GM10847 (cell line): ENCODE results near the gene IFT74.

Experiments used
- POLR2A ChIP-seq: IDR thresholded peaks from 2 replicates; pipeline ENCODE4 v1.6.1; 2011; ENCODE audit not compliant: insufficient read length; ENCODE audit errors: extremely low read depth

Gene IFT74

DNA sequence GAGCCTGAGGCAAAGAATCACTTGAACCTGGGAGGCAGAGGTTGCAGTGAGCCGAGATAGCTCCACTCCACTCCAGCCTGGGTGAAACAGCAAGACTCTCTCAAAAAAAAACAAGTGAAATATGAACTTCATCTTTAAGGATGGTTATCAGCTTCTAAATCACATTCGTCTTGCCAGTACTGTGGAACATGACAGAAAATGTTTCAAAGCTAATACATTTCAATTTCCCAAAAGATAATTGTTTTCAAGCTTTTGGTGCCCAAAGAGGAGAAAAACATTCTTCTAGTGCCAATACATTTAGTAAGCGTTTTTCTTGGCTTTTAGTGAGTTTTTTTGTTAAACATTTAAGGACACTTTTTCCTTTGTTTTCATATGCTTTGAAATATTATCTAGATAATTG lies 4.4 kb upstream of the IFT74 start:
- TF ChIP-seq POLR2A: no peak

DNA sequence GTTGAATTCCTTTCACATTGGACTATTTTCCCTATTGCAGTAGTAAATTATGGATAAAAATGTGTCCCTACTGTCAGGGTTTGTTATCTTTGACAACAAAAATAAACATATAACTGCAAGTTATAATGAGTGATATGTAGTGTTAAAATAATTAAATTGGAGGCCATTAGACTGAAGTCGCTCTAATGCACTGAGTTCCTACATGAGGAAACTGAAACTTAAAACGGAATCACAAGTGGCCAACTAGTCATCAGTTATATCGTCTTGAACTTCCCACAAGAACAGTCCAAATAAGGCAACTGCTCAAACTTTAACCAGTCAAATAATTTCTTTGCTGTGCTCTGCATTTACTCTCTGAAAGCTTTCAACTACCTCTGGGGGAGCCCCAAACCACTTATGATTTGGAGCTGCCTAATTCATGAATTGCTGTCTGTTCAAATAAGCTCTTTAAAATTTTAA lies 2.1 kb upstream of the IFT74 start:
- TF ChIP-seq POLR2A: no peak

DNA sequence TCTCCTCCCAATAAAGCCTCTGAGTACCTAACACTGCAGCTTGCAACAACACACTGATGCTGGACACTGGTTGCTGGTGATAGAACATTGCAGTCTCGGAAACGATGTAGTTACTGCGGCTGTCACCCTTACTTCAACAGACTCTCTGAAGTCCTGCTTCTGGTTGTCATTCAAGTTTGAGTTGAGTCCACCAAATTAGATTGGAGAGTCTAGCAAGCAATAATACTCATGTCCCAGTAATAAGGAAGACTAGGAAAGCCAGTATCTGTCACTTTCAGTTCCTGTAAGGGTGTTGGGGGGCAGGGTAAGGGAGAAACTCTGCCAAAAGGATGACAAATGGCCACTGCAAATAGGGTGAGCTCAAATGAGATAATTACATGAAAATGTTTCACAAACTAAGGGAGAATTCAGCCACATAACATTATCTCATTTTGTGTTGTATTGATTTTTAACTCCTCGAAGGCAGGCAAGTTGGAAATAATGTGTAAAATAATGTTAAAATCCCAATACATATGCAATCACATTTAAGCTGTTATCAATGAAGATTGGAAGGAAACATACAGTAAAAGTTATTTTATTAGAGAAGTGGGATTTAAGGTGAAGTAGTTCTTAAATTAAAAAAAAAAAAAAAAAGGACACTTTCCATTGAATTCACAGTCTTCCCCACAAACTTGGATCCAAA lies 849 bp upstream of the IFT74 start:
- no peak for TF ChIP-seq POLR2A

DNA sequence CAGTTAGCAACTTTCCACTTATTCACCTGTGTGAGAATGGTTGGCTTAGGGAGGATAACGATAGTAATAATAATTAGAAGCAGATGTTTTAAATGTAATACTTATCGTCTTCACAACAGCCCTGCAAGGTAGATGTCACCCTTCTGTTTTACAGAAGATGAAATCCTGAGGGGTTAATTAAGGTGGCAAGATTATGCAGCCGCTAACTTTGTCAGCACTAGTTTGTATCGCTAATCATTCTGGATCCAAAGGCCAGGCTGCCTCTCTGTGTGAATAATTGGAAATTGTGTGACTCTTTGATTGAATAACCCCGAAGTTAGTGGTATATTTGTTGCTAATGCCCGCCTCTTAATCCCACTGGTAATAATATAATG lies 635 bp downstream of the IFT74 start:
- no peak for TF ChIP-seq POLR2A

DNA sequence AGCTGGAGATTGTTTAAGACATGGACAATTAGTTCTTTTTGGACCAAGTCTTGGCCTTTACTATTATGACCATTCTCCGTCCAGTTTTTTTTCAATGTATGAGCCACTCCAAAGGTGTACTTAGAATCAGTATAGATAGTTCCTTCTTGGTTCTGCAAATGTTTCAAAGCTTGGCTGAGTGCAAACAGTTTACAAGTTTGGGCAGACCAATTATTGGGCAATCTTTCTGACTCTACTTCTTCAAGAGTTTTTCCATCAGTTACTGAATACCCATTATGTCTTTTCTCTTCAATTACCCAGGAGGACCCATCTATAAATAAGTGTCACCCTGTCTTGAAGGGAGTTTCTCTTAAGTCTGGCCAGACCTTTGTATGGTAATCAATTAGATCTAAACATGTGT lies 15.5 kb downstream of the IFT74 start:
- TF ChIP-seq POLR2A: no peak

DNA sequence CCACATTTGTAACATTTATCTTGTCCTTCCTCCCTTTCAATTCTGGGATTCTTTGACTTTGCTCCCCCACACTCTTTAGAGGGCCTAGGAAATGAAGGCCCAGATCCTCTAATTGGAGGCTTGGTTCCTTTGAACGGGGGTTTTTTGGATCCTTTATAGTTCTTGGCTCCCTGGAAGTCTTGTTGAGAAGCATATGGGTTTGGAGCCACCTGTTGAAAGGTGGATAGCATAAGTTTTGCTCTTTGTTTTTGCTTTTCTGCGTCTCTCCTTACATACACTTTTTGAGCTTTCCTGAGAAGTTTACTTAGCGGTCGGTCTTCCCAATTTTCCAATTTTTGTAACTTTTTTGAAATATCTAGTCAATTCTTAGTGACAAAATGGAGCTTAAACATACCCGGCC lies 17.8 kb downstream of the IFT74 start:
- TF ChIP-seq POLR2A: no peak

DNA sequence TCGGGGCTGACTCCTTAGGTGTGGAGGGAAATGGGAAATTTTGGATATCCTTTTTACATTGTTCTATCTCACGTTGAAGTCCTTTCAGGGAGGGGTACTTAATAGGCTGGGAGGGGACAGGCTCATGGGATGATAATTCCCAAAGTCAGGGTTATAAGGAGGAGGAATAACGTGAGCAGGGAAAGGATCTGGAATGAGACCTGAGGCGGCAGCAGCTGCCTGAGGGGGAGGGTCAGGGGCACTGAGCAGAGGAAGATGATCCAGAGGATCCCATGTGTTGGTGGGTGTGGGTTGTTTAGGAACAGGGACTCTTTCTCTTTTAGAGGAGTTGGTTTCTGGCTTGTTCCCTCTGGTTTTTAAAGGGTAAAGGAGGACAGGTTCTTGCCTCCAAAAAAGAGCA lies 18.7 kb downstream of the IFT74 start:
- TF ChIP-seq POLR2A: no peak

DNA sequence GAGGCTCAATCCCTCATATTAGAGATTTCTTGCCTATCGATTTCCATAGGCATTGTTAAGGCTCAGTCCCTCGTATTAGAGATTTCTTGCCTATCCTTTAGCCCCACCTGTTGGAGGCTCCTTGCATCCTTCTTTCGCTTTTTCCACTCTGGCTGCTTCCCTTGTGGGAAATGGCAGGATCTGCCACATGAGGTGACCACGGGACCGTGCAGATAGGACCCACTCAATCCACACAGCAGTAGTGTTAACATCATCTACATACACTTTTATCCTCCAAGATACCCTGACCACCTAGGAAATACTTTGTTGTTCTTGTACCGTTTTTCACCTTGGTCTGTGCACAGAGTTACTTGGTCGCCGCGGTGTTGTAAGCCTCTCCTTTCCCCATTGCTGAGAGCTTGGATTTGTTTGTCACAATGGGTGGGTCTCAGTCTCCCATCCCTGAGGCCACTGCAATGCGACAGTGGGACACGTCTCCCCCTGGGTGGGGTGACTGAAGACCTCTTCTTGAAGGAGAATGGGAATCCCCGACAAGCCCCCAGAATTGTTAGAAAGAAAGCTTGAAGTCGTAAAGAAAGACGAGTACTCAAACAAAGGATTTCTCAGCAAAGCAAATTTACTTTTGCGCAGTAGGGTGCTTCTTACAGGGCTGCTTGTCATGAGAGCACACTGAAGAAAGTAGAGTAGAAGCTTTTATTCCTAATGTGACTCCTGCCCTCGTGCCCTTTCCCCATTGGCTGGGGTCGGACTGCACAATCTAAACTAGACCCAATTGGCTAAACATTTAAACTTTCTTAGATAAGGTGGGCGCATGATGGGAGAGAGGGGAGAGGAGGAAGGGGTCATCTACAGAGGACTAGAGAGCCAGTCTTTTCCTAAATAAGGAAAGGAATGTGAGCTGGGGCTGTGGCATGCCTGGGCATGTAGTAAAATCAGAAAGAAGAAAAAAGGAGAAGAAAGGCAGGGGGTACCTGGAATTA lies 19.8 kb downstream of the IFT74 start:
- no peak for TF ChIP-seq POLR2A

DNA sequence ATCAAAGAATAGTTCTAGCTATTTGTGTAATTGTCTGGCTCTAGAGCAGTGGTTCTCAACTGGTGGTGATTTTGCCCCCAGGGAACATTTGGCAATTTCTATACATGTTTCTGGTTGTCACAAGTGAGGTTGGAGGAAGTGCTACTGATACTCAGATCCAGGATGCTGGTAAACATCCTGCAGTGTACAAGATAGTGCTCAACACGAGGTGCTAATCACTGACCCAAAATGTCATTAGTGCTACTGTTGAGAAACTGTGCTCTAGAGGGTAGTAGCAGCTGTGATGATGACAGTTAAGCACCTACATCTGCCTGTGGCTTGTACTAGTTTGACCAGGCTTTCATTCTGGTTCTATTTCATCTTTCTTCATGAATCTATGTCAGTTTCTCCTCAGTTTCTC lies 27.1 kb downstream of the IFT74 start:
- no peak for TF ChIP-seq POLR2A

DNA sequence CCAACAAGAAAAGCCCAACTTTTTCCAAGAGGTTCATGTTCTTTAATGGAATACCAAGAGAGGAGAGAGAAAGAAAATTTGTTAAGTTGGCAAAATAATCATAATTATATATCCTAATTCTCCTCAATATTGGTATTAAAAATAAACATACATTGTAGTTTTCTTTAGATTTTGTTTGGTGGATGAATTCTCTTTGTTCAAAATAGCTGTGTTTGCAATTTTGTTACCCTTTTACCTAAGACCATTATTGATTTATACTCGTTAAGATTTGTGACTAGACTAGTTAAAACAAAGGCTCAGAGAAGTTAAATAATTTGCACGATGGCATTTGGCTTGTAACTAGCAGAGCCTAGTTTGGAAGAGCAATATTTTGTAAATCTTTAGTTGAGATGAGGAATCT lies 39.6 kb downstream of the IFT74 start:
- TF ChIP-seq POLR2A: no peak

DNA sequence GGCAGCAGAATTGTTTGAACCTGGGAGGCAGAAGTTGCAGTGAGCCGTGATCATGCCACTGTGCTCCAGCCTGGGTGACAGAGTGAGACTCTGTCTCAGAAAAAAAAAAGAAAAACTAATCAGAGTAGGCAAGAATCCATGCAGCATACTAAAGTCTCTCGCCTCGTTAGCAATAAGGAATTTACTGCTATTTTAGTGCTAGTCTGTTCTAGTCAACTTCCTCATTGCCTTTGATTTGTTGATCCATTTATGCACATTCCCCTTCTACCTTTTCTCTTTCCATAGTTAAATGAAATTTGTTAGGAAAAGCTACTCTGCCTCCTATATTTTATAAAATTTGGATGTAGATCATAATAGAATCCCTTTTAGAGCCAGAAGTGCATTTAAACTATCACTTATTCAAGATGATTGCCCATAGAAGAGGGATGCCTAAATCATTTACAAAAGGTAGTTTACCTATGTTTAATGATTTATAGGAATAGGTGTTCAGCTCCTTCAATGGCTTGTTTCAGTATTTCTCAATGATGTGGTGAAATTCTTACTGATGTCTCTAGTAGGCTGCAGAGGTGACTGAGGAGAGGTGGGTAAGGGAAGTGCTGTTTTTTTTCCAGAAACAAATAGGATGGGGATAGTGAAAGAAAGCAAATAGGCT lies 47.3 kb downstream of the IFT74 start:
- TF ChIP-seq POLR2A: no peak

DNA sequence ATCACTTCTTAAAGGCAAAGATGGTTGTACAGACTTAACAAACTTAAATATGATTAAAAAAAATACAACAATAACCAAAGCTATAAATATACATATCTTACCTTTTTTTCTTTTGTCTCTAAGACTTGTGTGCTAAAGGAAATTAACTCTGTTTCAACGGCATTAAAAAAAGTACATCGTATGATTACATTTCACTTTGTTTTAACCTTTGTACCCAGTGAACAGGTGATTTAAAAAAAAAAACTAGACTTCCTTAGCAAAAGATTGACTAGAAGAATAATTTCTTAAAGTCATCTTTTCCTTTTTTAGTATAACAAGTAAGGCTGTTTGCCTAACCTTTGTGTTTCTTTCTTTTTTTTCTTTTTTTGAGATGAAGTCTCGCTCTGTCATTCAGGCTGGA lies 49.3 kb downstream of the IFT74 start, which contains the start of gene LRRC19:
Gene LRRC19, minus strand, starts transcription at position 182 of the 400 bp plus-strand sequence. CDS start 5,978 bp downstream, outside the sequence.
- TF ChIP-seq POLR2A: no peak

DNA sequence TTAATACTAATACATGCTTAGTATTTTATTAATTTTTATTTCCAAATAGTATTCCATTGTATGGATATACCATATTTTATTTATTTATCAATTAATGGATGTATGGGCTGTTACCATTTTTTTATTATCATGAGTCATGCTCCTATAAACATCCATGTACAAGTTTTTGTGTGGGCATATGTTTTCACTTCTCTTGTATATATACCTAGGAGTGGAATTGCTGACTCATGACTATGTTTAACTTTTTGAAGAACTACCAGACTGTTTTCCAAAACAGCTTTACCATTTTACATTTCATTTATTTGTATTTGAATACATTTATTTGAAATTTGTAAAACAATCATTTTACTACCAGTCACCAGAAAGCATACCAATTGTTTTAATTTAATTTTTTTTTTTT lies 63.4 kb downstream of the IFT74 start:
- TF ChIP-seq POLR2A: no peak

DNA sequence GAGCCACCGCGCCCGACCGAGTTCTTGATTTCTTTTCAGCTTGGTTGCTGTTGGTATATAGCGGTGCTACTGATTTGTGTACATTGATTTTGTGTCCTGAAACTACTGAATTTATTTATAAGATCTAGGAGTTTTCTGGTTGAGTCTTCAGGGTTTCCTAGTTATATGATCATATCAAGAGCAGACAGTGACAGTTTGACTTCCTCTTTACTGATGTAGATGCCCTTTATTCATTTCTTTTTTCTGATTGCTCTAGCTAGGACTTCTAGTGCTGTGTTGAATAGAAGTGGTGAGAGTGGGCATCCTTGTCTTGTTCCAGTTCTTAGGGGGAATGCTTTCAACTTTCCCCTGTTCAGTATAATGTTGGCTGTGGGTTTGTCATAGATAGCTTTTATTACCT lies 66.7 kb downstream of the IFT74 start:
- no peak for TF ChIP-seq POLR2A

DNA sequence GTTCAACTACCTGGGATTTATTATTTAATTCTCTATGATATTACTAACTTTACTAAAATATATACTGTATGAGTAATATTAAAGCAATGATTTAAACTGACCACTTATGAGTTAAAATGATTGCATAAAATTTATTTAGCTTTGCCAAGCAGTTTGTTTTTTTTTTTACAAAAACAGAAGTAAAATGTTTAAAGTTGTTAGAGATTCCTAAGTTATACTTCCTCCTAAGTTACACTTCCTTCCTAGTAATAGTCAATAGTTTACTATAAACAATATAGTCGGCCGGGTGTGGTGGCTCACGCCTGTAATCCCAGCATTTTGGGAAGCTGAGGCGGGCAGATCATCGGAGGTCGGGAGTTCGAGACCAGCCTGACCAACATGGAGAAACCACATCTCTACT lies 73.0 kb downstream of the IFT74 start:
- no peak for TF ChIP-seq POLR2A
